Breast epithelium (tissue), 3 donors: ENCODE results near the gene KRTAP20-3.

Experiments used
- CTCF ChIP-seq, 3 donors: fragments of 450-650 bp; IDR thresholded peaks; one replicate each; pipeline ENCODE4 v1.5.1; 2016 to 2017; ENCODE audit warnings: antibody characterized with exemption in 3 of 3, mild to moderate bottlenecking in 3 of 3, moderate library complexity in 3 of 3
- POLR2A ChIP-seq: fragments of 450-650 bp; IDR thresholded peaks from one replicate; pipeline ENCODE4 v1.6.1; 2016; ENCODE audit warnings: antibody characterized with exemption, mild to moderate bottlenecking, moderate library complexity
- POLR2AphosphoS5 ChIP-seq, 3 donors: sonication (generic); formaldehyde crosslinking; IDR thresholded peaks; one replicate each; pipeline ENCODE4 v1.6.1; 2017; ENCODE audit warnings: antibody characterized with exemption in 3 of 3

GRCh38 chr21:30672985-30673650 is 30.5 kb downstream of the KRTAP20-3 start:
- no peak for TF ChIP-seq CTCF (IDR thresholded peaks at IDR 0.05)
- TF ChIP-seq POLR2A = no peak
- no peak for TF ChIP-seq POLR2AphosphoS5 (IDR thresholded peaks at IDR 0.05)
